HepG2 (cell line): ENCODE results near the gene RAI14. TPM values are rescaled to one million over a fixed set of nuclear protein-coding genes. Genes with fewer than 3 reads are reported as not detected.

Experiments used
- ATF7 ChIP-seq, 2 experiments: fragments of 450-650 bp in 1 of 2; sonication (generic) in 1 of 2; formaldehyde crosslinking in 1 of 2; IDR thresholded peaks; 2 replicates each; pipeline versions ENCODE4 v1.4.0 to v1.6.1; 2016 to 2020; ENCODE audit warnings: antibody characterized with exemption in 1 of 2, mild to moderate bottlenecking in 1 of 2, missing genetic modification reagents in 1 of 2
- JUND ChIP-seq: sonication (generic); formaldehyde crosslinking; IDR thresholded peaks from 2 replicates; pipeline ENCODE4 v1.8.0; 2022; ENCODE audit warnings: mild to moderate bottlenecking, missing genetic modification reagents
- SALL1 ChIP-seq: sonication (generic); formaldehyde crosslinking; IDR thresholded peaks from 2 replicates; pipeline ENCODE4 v1.8.0; 2022; ENCODE audit warnings: mild to moderate bottlenecking, missing genetic modification reagents
- TCF7 ChIP-seq: sonication (generic); IDR thresholded peaks from 2 replicates; pipeline ENCODE4 v1.6.1; 2016; ENCODE audit warnings: antibody characterized with exemption, low read depth
- USF2 ChIP-seq, 2 experiments: sonication (generic) in 1 of 2; formaldehyde crosslinking in 1 of 2; IDR thresholded peaks; 2 replicates each; pipeline versions ENCODE4 v1.5.1 to v1.6.1; 2011 to 2020; ENCODE audit warnings: borderline replicate concordance in 1 of 2, low read depth in 1 of 2, low read length in 1 of 2, mild to moderate bottlenecking in 1 of 2, missing genetic modification reagents in 1 of 2, moderate library complexity in 1 of 2
- ZBTB42 ChIP-seq: sonication (generic); formaldehyde crosslinking; IDR thresholded peaks from 2 replicates; pipeline ENCODE4 v1.5.0; 2020; ENCODE audit warnings: mild to moderate bottlenecking, missing genetic modification reagents
- ZEB1 ChIP-seq: IDR thresholded peaks from 2 replicates; pipeline ENCODE4 v1.6.1; 2012; ENCODE audit warnings: mild to moderate bottlenecking, low read depth, inconsistent platforms; ENCODE audit not compliant: insufficient replicate concordance
- ZNF569 ChIP-seq: sonication (generic); formaldehyde crosslinking; IDR thresholded peaks from 2 replicates; pipeline ENCODE4 v1.5.0; 2020; ENCODE audit warnings: mild to moderate bottlenecking, missing genetic modification reagents, moderate library complexity, borderline replicate concordance
- ZNF598 ChIP-seq: sonication (generic); formaldehyde crosslinking; IDR thresholded peaks from 2 replicates; pipeline ENCODE4 v1.5.1; 2020; ENCODE audit warnings: mild to moderate bottlenecking, missing genetic modification reagents, borderline replicate concordance
- ZNF792 ChIP-seq: IDR thresholded peaks from 2 replicates; pipeline ENCODE4 v1.6.1; 2016
- ZNF816 ChIP-seq: sonication (generic); formaldehyde crosslinking; IDR thresholded peaks from 2 replicates; pipeline ENCODE4 v1.8.0; 2022; ENCODE audit warnings: missing genetic modification reagents, mild to moderate bottlenecking, borderline replicate concordance
- ZSCAN21 ChIP-seq: sonication (generic); formaldehyde crosslinking; IDR thresholded peaks from 2 replicates; pipeline ENCODE4 v1.8.0; 2022; ENCODE audit warnings: mild to moderate bottlenecking, missing genetic modification reagents, moderate library complexity, borderline replicate concordance
- ZSCAN9 ChIP-seq: IDR thresholded peaks from 2 replicates; pipeline ENCODE4 v1.6.1; 2016; ENCODE audit warnings: borderline replicate concordance
- polyA plus RNA-seq, 8 experiments: library from polyadenylated mRNA; depleted of rRNA in 3 of 8; stranded (reverse) in 7 of 8; unstranded in 1 of 8; fragments of >200 nt; fragmentation: Illumina TruSeq in 4 of 8; extraction: Trizol in 4 of 8; gene quantifications; 2 replicates each; pipeline versions ENCODE4 v1.2.1 to v1.2.3, GENCODE V29; 2011 to 2016; ENCODE audit warnings: low read depth in 4 of 8, missing spikeins in 1 of 8, mixed read lengths in 1 of 8; ENCODE audit not compliant: insufficient read depth in 1 of 8
- total RNA-seq, 5 experiments: library from RNA; depleted of rRNA; stranded (reverse); fragments of >200 nt; fragmentation: Illumina TruSeq; extraction: Trizol; gene quantifications; 2 replicates each; pipeline ENCODE4 v1.2.3, GENCODE V29; 2016; ENCODE audit warnings: low read depth in 1 of 5
- TF ChIP-seq, protein P1 (sequence below): sonication (generic); formaldehyde crosslinking; conservative IDR thresholded peaks from 2 replicates; pipeline ENCODE4 v1.8.1; 2023; ENCODE audit warnings: missing genetic modification reagents

RAI14 gene
- total and polyA plus RNA-seq, 2 of the 13 experiments (the other 11 are each of a cell fraction or from before 2014, with no cell fraction given) = 12.6 to 18.2 TPM

DNA sequence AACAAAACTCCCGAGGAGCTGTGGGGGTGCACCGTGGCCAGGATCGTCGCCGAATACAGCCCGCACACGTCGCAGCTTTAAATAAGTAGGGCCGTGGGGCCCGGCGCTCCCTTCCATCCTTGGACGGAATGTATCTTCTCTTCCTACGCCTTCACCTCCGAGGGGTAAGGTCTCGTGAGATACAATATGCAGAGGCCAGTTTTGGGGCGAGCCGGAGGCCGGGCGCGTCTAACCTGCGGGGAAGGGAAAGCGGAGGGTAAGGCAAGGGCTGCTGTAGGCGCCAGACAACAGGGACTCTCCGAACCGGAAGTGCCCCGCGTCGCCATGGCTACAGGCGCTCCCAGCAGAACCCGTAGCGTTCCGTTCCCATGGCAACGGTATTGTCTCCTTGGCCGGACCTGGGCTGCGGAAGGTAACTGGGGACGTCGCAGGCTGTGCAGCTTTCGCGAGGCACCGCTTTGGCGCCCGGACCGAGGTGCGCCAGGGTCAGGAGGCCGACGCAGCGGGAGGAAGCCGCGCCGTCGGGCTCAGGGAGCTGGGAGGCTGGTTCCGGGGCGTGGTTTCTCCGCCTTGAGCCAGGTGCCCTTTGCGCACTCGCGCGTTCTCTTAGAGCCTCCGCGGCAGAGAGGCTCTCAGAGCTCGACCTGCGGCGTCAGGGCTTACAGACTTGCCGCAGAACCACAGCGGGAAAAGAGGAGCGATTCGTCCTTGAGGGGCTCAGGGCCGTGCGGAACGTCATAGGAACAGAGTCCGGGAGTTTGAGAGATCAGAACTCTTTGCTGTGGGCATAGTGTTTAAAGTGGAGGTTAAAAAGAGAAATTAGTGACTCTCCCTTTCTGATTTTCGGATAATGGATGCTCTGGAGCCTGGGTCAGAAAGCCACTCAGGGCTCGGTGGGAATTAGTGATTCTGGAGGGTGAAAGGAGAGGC lies 182.9 kb downstream of the RAI14 start, which contains the start of gene TTC23L (continued):
- no peak for TF ChIP-seq ATF7 (IDR thresholded peaks at IDR 0.05)
- 0 out of 2 replicates have a peak, but pooled peaks have one; percentile 19 for TF ChIP-seq ATF7 (CRISPR knock-in tag; IDR thresholded peaks at IDR 0.05)
- TF ChIP-seq JUND (CRISPR knock-in tag) = 0 out of 2 replicates have a peak, but pooled peaks have one; percentile 44
- peak; percentile 86 for TF ChIP-seq ZEB1
- peak; percentile 70; the same call in 1 of the 2 replicates for TF ChIP-seq ZNF792 (CRISPR knock-in tag)
- TF ChIP-seq ZNF816 (CRISPR knock-in tag) = peak; percentile 82
- peak; percentile 87 for TF ChIP-seq ZSCAN21 (CRISPR knock-in tag)
- TF ChIP-seq ZNF569 (CRISPR knock-in tag) = peak; percentile 77; the same call in 1 of the 2 replicates
- TF ChIP-seq TCF7 = no peak
- peak; percentile 89; the same call in 1 of the 2 replicates for TF ChIP-seq ZNF598 (CRISPR knock-in tag)
- TF ChIP-seq, protein P1, sequence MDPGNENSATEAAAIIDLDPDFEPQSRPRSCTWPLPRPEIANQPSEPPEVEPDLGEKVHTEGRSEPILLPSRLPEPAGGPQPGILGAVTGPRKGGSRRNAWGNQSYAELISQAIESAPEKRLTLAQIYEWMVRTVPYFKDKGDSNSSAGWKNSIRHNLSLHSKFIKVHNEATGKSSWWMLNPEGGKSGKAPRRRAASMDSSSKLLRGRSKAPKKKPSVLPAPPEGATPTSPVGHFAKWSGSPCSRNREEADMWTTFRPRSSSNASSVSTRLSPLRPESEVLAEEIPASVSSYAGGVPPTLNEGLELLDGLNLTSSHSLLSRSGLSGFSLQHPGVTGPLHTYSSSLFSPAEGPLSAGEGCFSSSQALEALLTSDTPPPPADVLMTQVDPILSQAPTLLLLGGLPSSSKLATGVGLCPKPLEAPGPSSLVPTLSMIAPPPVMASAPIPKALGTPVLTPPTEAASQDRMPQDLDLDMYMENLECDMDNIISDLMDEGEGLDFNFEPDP (CRISPR knock-in tag) = no peak
- TF ChIP-seq ZSCAN9 = 0 out of 2 replicates have a peak, but pooled peaks have one; percentile 59
- TF ChIP-seq USF2 (IDR thresholded peaks at IDR 0.05; ENCODE audit: low read depth, low read length) = no peak
- TF ChIP-seq USF2 (CRISPR knock-in tag; IDR thresholded peaks at IDR 0.05; ENCODE audit: borderline replicate concordance) = peak; percentile 20; the same call in 1 of the 2 replicates
- TF ChIP-seq SALL1 (CRISPR knock-in tag) = peak; percentile 97
- TF ChIP-seq ZBTB42 (CRISPR knock-in tag) = peak; percentile 41; the same call in 1 of the 2 replicates
